Esophagus squamous epithelium (tissue), 5 donors: ENCODE data around the gene KIF21B. TPM values are rescaled to one million over a fixed set of nuclear protein-coding genes. Genes with fewer than 3 reads are reported as not detected.

Experiments
- DNase-seq: peaks from one replicate; lab custom pipeline; 2025; lab: John Stamatoyannopoulos, UW
- H3K27ac ChIP-seq, 4 donors: fragments of 200-600 bp; sonication (generic); one replicate each; pipeline ENCODE4 v1.5.1; 2016 to 2019; ENCODE audit warnings: mild to moderate bottlenecking in 1 of 4
- H3K27me3 ChIP-seq, 4 donors: fragments of 200-600 bp; sonication (generic); 1 replicate in 3 of 4; 2 replicates in 1 of 4; pipeline versions ENCODE4 v1.5.1 to v1.6.0; 2017 to 2021; ENCODE audit warnings: antibody characterized with exemption in 1 of 4
- H3K36me3 ChIP-seq, 3 donors: fragments of 200-600 bp; sonication (generic); one replicate each; pipeline ENCODE4 v1.5.1; 2016 to 2019
- H3K4me1 ChIP-seq, 3 donors: fragments of 200-600 bp; sonication (generic); one replicate each; pipeline ENCODE4 v1.5.1; 2017 to 2019
- H3K4me3 ChIP-seq, 4 donors: fragments of 200-600 bp; sonication (generic); 1 replicate in 3 of 4; 2 replicates in 1 of 4; pipeline ENCODE4 v1.5.1; 2016 to 2019; ENCODE audit warnings: mild to moderate bottlenecking in 2 of 4, moderate library complexity in 1 of 4
- H3K9me3 ChIP-seq, 3 donors: fragments of 200-600 bp; sonication (generic); one replicate each; pipeline ENCODE4 v1.5.1; 2016 to 2019
- CTCF ChIP-seq, 6 experiments: fragments of 450-650 bp in 4 of 6; fragments of 200-600 bp in 2 of 6; sonication (generic) in 2 of 6; IDR thresholded peaks; one replicate each; pipeline ENCODE4 v1.5.1; 2016 to 2019; ENCODE audit warnings: antibody characterized with exemption in 6 of 6, mild to moderate bottlenecking in 4 of 6, moderate library complexity in 4 of 6
- POLR2A ChIP-seq, 4 donors: fragments of 450-650 bp; IDR thresholded peaks; one replicate each; pipeline ENCODE4 v1.6.1; 2017; ENCODE audit warnings: antibody characterized with exemption in 4 of 4, mild to moderate bottlenecking in 4 of 4, moderate library complexity in 3 of 4
- WGBS, 2 donors: methylation state at CpG; one replicate each; pipeline ENCODE4 v1.1.5; 2018; 5-methylcytosine and 5-hydroxymethylcytosine counted together
- intact Hi-C: fragments of 100-400 bp; cut with DNase I; formaldehyde crosslinking; loops from one replicate; pipeline ENCODE4 v1.15.0; 2022
- total RNA-seq, 4 donors: library from RNA; depleted of rRNA; stranded (reverse); fragments of >200 nt; gene quantifications; one replicate each; pipeline ENCODE4 v1.1.0, GENCODE V29; 2016
- donor health status: DM: yes; HTN: yes; CAD: no.

Gene KIF21B
- total RNA-seq, 4 donors from 2014 or later, result 0.53 to 2.1 (median 1.0) TPM

GRCh38 chr1:200959411-200959921, 64.0 kb downstream of the KIF21B start:
- H3K4me1 ChIP-seq, result no peaks in the 10 kb centered on the region
- no peak overlapping the region for H3K4me3 ChIP-seq
- H3K36me3 ChIP-seq, result no peaks in the 10 kb centered on the region
- TF ChIP-seq CTCF (IDR thresholded peaks at IDR 0.05) (no peak), POLR2A (IDR thresholded peaks at IDR 0.05) (no peak)
- WGBS, 2 donors, result 91 to 100% methylated on average over 2 to 6 of the region's 15 CpGs
- H3K27ac ChIP-seq, result no peak overlapping the region
- no peaks in the 10 kb centered on the region for H3K27me3 ChIP-seq
- intact Hi-C loops, result no loop called here
- DNase-seq, result no peak
- no peaks in the 10 kb centered on the region for H3K9me3 ChIP-seq

GRCh38 chr1:200958597-200958996, 64.9 kb downstream of the KIF21B start:
- Histone ChIP-seq H3K4me3 (no peak overlapping the region), H3K27me3 (no peaks in the 10 kb centered on the region), H3K27ac (no peak overlapping the region), H3K36me3 (no peaks in the 10 kb centered on the region), H3K4me1 (no peaks in the 10 kb centered on the region), H3K9me3 (no peaks in the 10 kb centered on the region)
- TF ChIP-seq POLR2A (IDR thresholded peaks at IDR 0.05) (no peak), CTCF (IDR thresholded peaks at IDR 0.05) (no peak)
- 94% methylated on average over 10 to 11 of the region's 11 CpGs for WGBS, 2 donors
- DNase-seq, result no peak
- intact Hi-C loops, result no loop called here

GRCh38 chr1:200954434-200954833, 69.1 kb downstream of the KIF21B start:
- Histone ChIP-seq H3K9me3 (no peaks in the 10 kb centered on the region), H3K4me1 (no peaks in the 10 kb centered on the region), H3K36me3 (no peaks in the 10 kb centered on the region), H3K27me3 (no peaks in the 10 kb centered on the region), H3K4me3 (no peak overlapping the region), H3K27ac (no peak overlapping the region)
- intact Hi-C loops, result no loop called here
- DNase-seq, result no peak
- TF ChIP-seq POLR2A (IDR thresholded peaks at IDR 0.05) (no peak), CTCF (IDR thresholded peaks at IDR 0.05) (no peak)
- WGBS, 2 donors, result 66 to 73% methylated on average over 3 of the region's 3 CpGs

- no peaks in the 10 kb centered on the region for H3K27me3 ChIP-seq
- 67 to 91% methylated on average over 2 of the region's 2 CpGs for whole genome bisulfite sequencing, 2 donors
- no peaks in the 10 kb centered on the region for H3K36me3 ChIP-seq
- peaks cover 0 to 10% (median 0%) of the 10 kb centered on the region in 3 donors for H3K9me3 ChIP-seq
- no peak for DNase-seq
- no peak overlapping the region for H3K27ac ChIP-seq
- no peak overlapping the region for H3K4me3 ChIP-seq
- TF ChIP-seq POLR2A (IDR thresholded peaks at IDR 0.05), result no peak
- no peak for TF ChIP-seq CTCF (IDR thresholded peaks at IDR 0.05)
- intact Hi-C loops, result no loop called here
- no peaks in the 10 kb centered on the region for H3K4me1 ChIP-seq
Measured at GRCh38 chr1:200951016-200951415, 72.5 kb downstream of the KIF21B start.

DNA sequence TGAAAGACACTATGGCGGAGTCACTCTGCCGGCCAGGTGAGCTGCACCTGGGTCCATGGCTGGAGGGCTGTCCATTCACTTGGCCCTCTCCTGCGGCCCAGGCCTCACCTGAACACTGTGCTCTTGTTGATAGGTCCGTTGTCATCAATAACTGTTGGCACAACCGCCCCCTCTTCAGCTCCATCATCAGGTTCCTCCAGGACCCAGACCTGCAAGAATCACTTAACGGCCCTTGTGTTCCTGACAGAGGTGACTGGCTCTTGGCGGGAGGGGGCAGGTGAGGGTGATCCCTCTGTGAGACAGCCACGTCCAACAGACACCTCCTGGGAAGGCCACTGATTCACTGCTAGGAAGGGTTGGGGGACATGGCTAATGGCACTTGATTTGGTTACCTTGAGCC, 73.9 kb downstream of the KIF21B start:
- Histone ChIP-seq H3K36me3 (no peaks in the 10 kb centered on the region), H3K9me3 (peaks cover 0 to 10% (median 0%) of the 10 kb centered on the region in 3 donors), H3K27ac (no peak overlapping the region), H3K27me3 (no peaks in the 10 kb centered on the region), H3K4me1 (no peaks in the 10 kb centered on the region), H3K4me3 (no peak overlapping the region)
- TF ChIP-seq POLR2A (IDR thresholded peaks at IDR 0.05) (no peak), CTCF (IDR thresholded peaks at IDR 0.05) (no peak)
- intact Hi-C loops, result no loop called here
- no peak for DNase-seq
- 79 to 100% methylated on average over 1 to 5 of the region's 8 CpGs for WGBS, 2 donors
